Osteocyte (in vitro differentiated cells): ENCODE data around the gene VPS8. TPM values are rescaled to one million over a fixed set of nuclear protein-coding genes. Genes with fewer than 3 reads are reported as not detected.

ENCODE experiments used
- DNase-seq: peaks from one replicate; pipeline ENCODE4 v3.0.0; 2021; ENCODE audit warnings: mixed read lengths; ENCODE audit not compliant: unreplicated experiment; ENCODE audit errors: extremely low spot score
- H3K27ac Mint-ChIP-seq: one replicate; pipeline ENCODE4 v1.8.0; 2021; ENCODE audit warnings: mild to moderate bottlenecking, mixed read lengths; ENCODE audit not compliant: unreplicated experiment
- H3K27me3 Mint-ChIP-seq: one replicate; pipeline ENCODE4 v1.8.0; 2021; ENCODE audit warnings: mixed read lengths; ENCODE audit not compliant: unreplicated experiment
- H3K36me3 Mint-ChIP-seq: one replicate; pipeline ENCODE4 v1.8.0; 2021; ENCODE audit warnings: mixed read lengths; ENCODE audit not compliant: unreplicated experiment
- H3K4me1 Mint-ChIP-seq: one replicate; pipeline ENCODE4 v1.8.0; 2021; ENCODE audit warnings: mixed read lengths; ENCODE audit not compliant: unreplicated experiment
- H3K4me3 Mint-ChIP-seq: one replicate; pipeline ENCODE4 v1.8.0; 2021; ENCODE audit warnings: mild to moderate bottlenecking, moderate library complexity, mixed read lengths; ENCODE audit not compliant: unreplicated experiment
- H3K9me3 Mint-ChIP-seq: one replicate; pipeline ENCODE4 v1.8.0; 2021; ENCODE audit warnings: mixed read lengths; ENCODE audit not compliant: unreplicated experiment
- total RNA-seq: library from RNA; stranded (reverse); gene quantifications from 2 replicates; pipeline ENCODE4 v1.2.1, GENCODE V29; 2021
- TF ChIP-seq, protein P1 (sequence below): fragments of 200-600 bp; sonication (generic); IDR thresholded peaks from 2 replicates; pipeline ENCODE4 v1.5.0; 2021; ENCODE audit warnings: antibody characterized with exemption, mild to moderate bottlenecking, moderate library complexity

VPS8 gene
- total RNA-seq, 1 donor from 2014 or later, result 53.5 TPM

DNA sequence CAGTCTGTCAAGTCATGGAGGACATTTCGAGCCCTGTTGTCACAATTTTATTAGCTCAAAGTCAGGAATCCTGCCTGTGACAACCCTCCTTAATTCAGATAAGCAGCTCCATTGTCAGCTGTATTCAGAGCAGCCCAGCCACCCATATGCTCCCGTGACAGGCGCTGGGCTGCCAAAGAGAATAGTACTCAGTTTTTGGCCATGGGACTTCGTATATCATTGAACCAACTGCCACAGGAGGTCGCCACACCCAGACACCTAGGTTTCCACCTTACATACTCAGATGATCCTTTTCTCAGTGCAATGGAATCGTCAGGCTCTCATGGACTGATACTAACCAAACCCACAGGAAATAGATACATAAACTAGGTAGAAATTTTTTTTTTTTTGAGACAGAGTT, 240.7 kb downstream of the VPS8 start:
- Mint-ChIP-seq H3K4me1 (no peaks in the 10 kb centered on the region), H3K27ac (no peak overlapping the region), H3K27me3 (no peaks in the 10 kb centered on the region), H3K36me3 (peaks cover 71% of the 10 kb centered on the region), H3K9me3 (peaks cover 25% of the 10 kb centered on the region), H3K4me3 (no peak overlapping the region)
- DNase-seq, result no peak
- TF ChIP-seq, protein P1, sequence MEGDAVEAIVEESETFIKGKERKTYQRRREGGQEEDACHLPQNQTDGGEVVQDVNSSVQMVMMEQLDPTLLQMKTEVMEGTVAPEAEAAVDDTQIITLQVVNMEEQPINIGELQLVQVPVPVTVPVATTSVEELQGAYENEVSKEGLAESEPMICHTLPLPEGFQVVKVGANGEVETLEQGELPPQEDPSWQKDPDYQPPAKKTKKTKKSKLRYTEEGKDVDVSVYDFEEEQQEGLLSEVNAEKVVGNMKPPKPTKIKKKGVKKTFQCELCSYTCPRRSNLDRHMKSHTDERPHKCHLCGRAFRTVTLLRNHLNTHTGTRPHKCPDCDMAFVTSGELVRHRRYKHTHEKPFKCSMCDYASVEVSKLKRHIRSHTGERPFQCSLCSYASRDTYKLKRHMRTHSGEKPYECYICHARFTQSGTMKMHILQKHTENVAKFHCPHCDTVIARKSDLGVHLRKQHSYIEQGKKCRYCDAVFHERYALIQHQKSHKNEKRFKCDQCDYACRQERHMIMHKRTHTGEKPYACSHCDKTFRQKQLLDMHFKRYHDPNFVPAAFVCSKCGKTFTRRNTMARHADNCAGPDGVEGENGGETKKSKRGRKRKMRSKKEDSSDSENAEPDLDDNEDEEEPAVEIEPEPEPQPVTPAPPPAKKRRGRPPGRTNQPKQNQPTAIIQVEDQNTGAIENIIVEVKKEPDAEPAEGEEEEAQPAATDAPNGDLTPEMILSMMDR, result no peak

DNA sequence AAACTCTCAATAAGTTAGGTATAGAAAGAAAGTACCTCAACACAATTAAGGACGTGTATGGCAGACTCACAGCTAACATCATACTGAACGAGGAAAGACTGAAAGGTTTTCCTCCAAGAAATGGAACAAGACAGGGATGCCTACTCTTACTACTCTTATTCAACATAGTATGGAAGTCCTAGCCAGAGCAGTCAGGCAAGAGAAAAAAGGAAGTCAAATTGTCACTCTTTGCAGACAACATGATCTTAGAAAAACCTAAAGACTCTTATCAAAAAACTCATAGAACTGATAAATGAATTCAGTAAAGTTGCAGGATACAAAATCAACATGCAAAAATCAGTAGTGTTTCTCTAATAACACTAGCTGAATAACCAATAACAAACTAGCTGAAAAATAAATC, 244.9 kb downstream of the VPS8 start:
- H3K4me1 Mint-ChIP-seq, result no peaks in the 10 kb centered on the region
- no peak for DNase-seq
- peaks cover 39% of the 10 kb centered on the region for H3K9me3 Mint-ChIP-seq
- H3K4me3 Mint-ChIP-seq, result no peak overlapping the region
- peaks cover 47% of the 10 kb centered on the region for H3K36me3 Mint-ChIP-seq
- H3K27me3 Mint-ChIP-seq, result no peaks in the 10 kb centered on the region
- TF ChIP-seq, protein P1, result no peak
- no peak overlapping the region for H3K27ac Mint-ChIP-seq

DNA sequence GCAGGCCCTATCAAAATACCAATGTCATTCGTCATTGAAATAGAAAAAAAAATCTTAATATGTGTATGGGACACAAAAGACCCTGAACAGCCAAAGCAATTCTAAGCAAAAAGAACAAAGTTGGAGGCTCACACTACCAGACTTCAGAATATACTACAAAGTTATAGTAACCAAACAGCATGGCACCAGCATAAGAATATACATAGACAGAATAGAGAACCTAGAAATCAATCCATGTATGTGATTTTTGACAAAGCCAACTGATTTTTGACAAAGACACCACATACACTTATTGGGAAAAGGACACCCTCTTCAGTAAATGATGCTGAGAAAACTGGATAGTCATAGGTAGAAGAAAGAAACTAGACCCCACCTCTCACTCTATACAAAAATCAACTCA, 245.9 kb downstream of the VPS8 start:
- no peak for DNase-seq
- Mint-ChIP-seq H3K27me3 (no peaks in the 10 kb centered on the region), H3K4me3 (no peak overlapping the region), H3K4me1 (no peaks in the 10 kb centered on the region), H3K27ac (no peak overlapping the region), H3K36me3 (peaks cover 38% of the 10 kb centered on the region), H3K9me3 (peaks cover 39% of the 10 kb centered on the region)
- TF ChIP-seq, protein P1, result no peak

DNA sequence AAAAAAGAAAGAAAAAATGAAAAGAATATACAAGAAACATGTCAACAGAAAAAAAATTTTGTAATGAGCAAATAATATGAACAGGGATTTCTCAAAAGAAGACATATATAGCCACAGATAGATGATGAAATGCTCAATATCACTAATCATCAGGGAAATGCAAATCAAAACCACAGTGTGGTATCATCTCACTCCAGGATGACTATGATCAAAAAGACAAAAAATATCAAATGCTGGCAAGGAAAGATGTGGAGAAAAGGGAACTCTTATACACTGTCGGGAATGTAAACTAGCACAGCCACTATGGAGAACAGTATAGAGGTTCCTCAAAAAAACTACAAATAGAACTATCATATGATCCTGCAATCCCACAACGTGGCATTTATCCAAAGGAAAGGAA, 246.8 kb downstream of the VPS8 start:
- TF ChIP-seq, protein P1, result no peak
- peaks cover 31% of the 10 kb centered on the region for H3K36me3 Mint-ChIP-seq
- H3K27ac Mint-ChIP-seq, result no peak overlapping the region
- H3K9me3 Mint-ChIP-seq, result peaks cover 39% of the 10 kb centered on the region
- DNase-seq, result no peak
- H3K4me3 Mint-ChIP-seq, result no peak overlapping the region
- H3K4me1 Mint-ChIP-seq, result no peaks in the 10 kb centered on the region
- H3K27me3 Mint-ChIP-seq, result no peaks in the 10 kb centered on the region

DNA sequence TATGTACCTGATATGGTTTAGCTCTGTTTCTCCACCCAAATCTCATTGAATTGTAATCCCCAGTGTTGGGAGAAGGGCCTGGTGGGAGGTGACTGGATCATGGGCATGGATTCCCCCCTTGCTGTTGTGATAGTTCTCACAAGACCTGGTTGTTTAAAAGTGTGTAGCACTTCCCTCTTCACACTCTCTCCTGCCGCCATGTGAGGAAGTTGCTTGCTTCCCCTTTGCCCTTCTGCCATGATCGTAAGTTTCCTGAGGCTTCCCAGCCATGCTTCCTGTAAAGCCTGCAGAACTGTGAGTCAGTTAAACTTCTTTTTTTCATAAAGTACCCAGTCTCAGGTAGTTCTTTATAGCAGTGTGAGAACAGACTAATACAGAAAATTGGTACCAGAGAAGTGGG, 247.8 kb downstream of the VPS8 start:
- Mint-ChIP-seq H3K27me3 (no peaks in the 10 kb centered on the region), H3K27ac (no peak overlapping the region), H3K9me3 (peaks cover 33% of the 10 kb centered on the region), H3K36me3 (peaks cover 24% of the 10 kb centered on the region), H3K4me3 (no peak overlapping the region), H3K4me1 (no peaks in the 10 kb centered on the region)
- TF ChIP-seq, protein P1, result no peak
- DNase-seq, result peak; percentile 17
